Neural crest cell (in vitro differentiated cells): ENCODE measurements around the gene ARPC1B. TPM values are rescaled to one million over a fixed set of nuclear protein-coding genes. Genes with fewer than 3 reads are reported as not detected.

Source experiments
- DNase-seq: peaks from one replicate; pipeline ENCODE4 v3.0.0; 2021; ENCODE audit warnings: low read depth, mixed read lengths, low spot score
- H3K27ac Mint-ChIP-seq: one replicate; pipeline ENCODE4 v1.8.0; 2021; ENCODE audit warnings: mild to moderate bottlenecking, mixed read lengths; ENCODE audit not compliant: unreplicated experiment
- H3K27me3 Mint-ChIP-seq: 2 replicates; pipeline ENCODE4 v1.8.0; 2021; ENCODE audit warnings: low read depth, mild to moderate bottlenecking, mixed read lengths
- H3K36me3 Mint-ChIP-seq: 2 replicates; pipeline ENCODE4 v1.8.0; 2021; ENCODE audit warnings: low read depth, mild to moderate bottlenecking, mixed read lengths
- H3K4me1 Mint-ChIP-seq: 2 replicates; pipeline ENCODE4 v1.8.0; 2021; ENCODE audit warnings: mixed read lengths
- H3K4me3 Mint-ChIP-seq: one replicate; pipeline ENCODE4 v1.8.0; 2021; ENCODE audit warnings: mild to moderate bottlenecking, mixed read lengths
- H3K9me3 Mint-ChIP-seq: 2 replicates; pipeline ENCODE4 v1.8.0; 2021; ENCODE audit warnings: mixed read lengths
- total RNA-seq: library from RNA; stranded (reverse); gene quantifications from 2 replicates; pipeline ENCODE4 v1.2.1, GENCODE V29; 2021
- TF ChIP-seq, protein P1 (sequence below): fragments of 200-600 bp; sonication (generic); conservative IDR thresholded peaks from 2 replicates; pipeline ENCODE4 v1.5.0; 2021; ENCODE audit warnings: antibody characterized with exemption, mild to moderate bottlenecking

The ARPC1B gene
- total RNA-seq, 1 donor from 2014 or later = 67.7 TPM

DNA sequence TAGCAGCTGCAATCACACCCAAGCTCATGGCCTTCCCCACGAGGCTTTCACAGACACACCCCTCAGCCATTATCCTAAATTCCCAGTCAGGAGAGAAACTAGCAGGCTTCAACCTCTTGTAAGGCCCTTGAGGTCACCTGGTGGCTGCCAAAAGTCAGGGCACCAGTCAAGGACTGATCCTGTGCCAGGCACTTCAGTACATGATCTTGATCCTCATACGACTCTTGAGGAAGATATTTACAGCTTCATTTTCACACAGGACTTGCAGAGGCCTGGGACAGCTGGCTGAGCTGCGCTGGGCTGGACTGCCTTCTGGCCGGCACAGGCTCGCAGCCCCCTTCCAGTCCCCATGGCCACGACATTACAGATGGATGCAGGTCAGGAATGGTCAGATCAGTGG lies 25.1 kb downstream of the ARPC1B start:
- Mint-ChIP-seq H3K36me3 (peaks cover 20% of the 10 kb centered on the region), H3K9me3 (no peaks in the 10 kb centered on the region), H3K27ac (no peak overlapping the region), H3K4me3 (no peak overlapping the region), H3K4me1 (peaks cover 4% of the 10 kb centered on the region), H3K27me3 (no peaks in the 10 kb centered on the region)
- DNase-seq = no peak
- TF ChIP-seq, protein P1, sequence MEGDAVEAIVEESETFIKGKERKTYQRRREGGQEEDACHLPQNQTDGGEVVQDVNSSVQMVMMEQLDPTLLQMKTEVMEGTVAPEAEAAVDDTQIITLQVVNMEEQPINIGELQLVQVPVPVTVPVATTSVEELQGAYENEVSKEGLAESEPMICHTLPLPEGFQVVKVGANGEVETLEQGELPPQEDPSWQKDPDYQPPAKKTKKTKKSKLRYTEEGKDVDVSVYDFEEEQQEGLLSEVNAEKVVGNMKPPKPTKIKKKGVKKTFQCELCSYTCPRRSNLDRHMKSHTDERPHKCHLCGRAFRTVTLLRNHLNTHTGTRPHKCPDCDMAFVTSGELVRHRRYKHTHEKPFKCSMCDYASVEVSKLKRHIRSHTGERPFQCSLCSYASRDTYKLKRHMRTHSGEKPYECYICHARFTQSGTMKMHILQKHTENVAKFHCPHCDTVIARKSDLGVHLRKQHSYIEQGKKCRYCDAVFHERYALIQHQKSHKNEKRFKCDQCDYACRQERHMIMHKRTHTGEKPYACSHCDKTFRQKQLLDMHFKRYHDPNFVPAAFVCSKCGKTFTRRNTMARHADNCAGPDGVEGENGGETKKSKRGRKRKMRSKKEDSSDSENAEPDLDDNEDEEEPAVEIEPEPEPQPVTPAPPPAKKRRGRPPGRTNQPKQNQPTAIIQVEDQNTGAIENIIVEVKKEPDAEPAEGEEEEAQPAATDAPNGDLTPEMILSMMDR = no peak

DNA sequence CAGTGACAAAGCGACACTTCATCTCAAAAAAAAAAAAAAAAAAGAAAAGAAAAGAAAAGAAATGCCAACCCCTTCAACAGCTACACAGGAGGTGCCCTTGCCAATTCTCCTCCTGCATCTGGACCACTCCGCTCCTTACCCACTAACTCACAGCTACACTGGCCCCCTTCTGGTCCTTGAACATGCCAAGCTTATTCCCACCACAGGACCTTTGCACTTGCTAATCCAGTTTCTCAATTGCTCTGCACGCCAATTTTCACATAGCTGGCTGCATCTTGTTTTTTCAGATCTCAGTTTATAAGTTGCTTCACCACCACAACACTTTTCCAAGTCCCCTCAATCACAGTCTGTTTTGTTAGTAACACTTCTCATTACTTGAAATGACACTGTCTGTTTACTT lies 28.3 kb downstream of the ARPC1B start:
- H3K4me3 Mint-ChIP-seq = peak overlapping the region; percentile 5
- DNase-seq = no peak
- TF ChIP-seq, protein P1 = no peak
- no peak overlapping the region for H3K27ac Mint-ChIP-seq
- H3K27me3 Mint-ChIP-seq = no peaks in the 10 kb centered on the region
- H3K36me3 Mint-ChIP-seq = peaks cover 20% of the 10 kb centered on the region
- no peaks in the 10 kb centered on the region for H3K9me3 Mint-ChIP-seq
- peaks cover 16% of the 10 kb centered on the region for H3K4me1 Mint-ChIP-seq

DNA sequence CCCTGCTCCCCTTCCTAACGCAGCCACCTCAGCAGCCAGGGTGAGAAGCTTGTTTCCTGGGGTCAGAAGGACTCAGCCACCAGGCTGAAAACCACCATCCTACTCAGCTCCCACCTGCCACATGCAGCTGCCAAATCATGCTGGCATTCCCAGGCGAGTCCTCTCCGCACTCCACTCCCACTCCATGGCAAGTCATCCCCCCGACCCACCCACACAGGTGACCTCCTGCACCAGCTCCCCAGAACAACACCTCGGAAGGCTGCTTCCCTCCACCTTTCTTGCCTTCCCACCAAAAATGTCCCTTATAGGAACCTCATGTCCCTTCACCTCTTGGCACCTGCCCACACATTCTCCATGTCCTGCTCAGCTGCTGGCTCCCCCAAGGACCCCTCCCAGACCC lies 29.2 kb downstream of the ARPC1B start:
- Mint-ChIP-seq H3K27me3 (no peaks in the 10 kb centered on the region), H3K4me1 (peaks cover 17% of the 10 kb centered on the region), H3K36me3 (peaks cover 18% of the 10 kb centered on the region), H3K27ac (no peak overlapping the region), H3K9me3 (no peaks in the 10 kb centered on the region), H3K4me3 (peak overlapping the region; percentile 73)
- DNase-seq = no peak
- TF ChIP-seq, protein P1 = no peak

DNA sequence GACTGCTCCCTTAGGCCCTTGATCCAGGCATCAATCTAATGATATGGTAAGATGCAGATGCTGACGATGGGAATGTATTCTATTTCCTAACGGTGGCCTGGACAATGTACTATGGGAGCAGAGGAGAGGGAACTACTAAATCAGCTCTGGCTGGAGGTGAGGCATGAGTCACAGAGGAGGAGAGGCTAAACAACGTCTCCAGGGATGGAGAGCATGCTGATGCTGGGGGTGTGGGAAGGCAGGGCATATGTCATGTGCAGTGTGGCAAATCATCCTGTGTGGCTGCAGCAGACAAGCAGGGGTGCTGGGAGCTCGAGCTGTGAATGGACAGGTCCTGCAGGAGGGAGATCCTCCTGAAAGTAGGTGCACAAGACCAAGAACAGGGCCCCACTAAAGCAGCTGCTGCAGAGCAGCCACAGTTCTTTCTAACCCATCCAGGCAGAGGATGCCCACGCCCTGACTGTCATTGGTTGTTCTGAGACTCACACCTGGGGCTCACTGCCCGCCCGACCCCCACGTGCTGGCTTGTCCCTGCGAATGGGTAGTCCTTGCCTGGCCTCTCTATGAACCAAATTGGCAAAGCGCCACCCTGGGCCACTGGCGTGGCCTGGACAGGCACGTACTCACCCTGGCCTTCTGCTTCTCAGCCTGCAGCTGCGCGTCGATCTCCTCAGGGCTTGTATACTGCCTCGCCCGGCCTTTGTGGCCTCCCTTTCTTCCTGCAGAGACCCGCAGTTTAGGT lies 29.9 kb downstream of the ARPC1B start:
- TF ChIP-seq, protein P1 = no peak
- Mint-ChIP-seq H3K27me3 (no peaks in the 10 kb centered on the region), H3K9me3 (no peaks in the 10 kb centered on the region), H3K27ac (peak overlapping the region; percentile 91), H3K4me3 (peak overlapping the region; percentile 73), H3K4me1 (peaks cover 24% of the 10 kb centered on the region), H3K36me3 (peaks cover 16% of the 10 kb centered on the region)
- no peak for DNase-seq

DNA sequence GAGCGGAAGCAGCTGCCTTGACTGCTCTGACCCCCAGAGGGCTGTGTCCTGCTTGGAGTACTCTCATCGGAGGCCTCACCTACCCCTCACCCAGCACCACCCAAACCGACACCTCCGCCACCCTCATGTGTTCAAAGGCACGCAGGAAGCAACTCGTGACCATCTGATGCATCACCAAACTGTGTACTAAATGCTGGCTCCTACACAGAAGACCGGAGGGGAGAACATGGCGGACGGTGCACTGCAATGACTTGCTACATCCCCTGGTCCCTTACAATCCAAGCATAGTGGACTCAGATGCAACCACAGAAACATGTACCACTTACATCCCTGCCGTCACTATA lies 30.4 kb downstream of the ARPC1B start:
- TF ChIP-seq, protein P1 = no peak
- DNase-seq = no peak
- no peaks in the 10 kb centered on the region for H3K27me3 Mint-ChIP-seq
- no peak overlapping the region for H3K27ac Mint-ChIP-seq
- H3K4me1 Mint-ChIP-seq = peaks cover 27% of the 10 kb centered on the region
- H3K36me3 Mint-ChIP-seq = peaks cover 16% of the 10 kb centered on the region
- H3K4me3 Mint-ChIP-seq = peak overlapping the region; percentile 56
- H3K9me3 Mint-ChIP-seq = no peaks in the 10 kb centered on the region
